GM12878 (cell line): ENCODE measurements around the gene MEIOSIN. TPM values are rescaled to one million over a fixed set of nuclear protein-coding genes. Genes with fewer than 3 reads are reported as not detected.

ENCODE experiments used
- CBX3 ChIP-seq: fragments of 200-600 bp; sonication (generic); IDR thresholded peaks from 2 replicates; pipeline ENCODE4 v1.6.1; 2016; ENCODE audit warnings: low read depth, borderline replicate concordance
- CREB1 ChIP-seq: IDR thresholded peaks from 2 replicates; pipeline ENCODE4 v1.6.1; 2012; ENCODE audit warnings: low read depth, mild to moderate bottlenecking, inconsistent platforms
- CUX1 ChIP-seq: IDR thresholded peaks from 2 replicates; pipeline ENCODE4 v1.6.1; 2012; ENCODE audit warnings: improper control_type of control experiment, low read depth, low read length; ENCODE audit not compliant: insufficient replicate concordance
- IKZF1 ChIP-seq: fragments of 450-650 bp; conservative IDR thresholded peaks from 2 replicates; pipeline ENCODE4 v1.6.1; 2017; ENCODE audit warnings: antibody characterized with exemption, mild to moderate bottlenecking
- JUND ChIP-seq: IDR thresholded peaks from 2 replicates; pipeline ENCODE4 v1.6.1; 2012; ENCODE audit warnings: low read depth, mild to moderate bottlenecking, low read length, improper control_type of control experiment, moderate library complexity
- LARP7 ChIP-seq: fragments of 450-650 bp; IDR thresholded peaks from 2 replicates; pipeline ENCODE4 v1.6.1; 2017; ENCODE audit warnings: mild to moderate bottlenecking
- SIN3A ChIP-seq: IDR thresholded peaks from 2 replicates; pipeline ENCODE4 v1.6.1; 2012; ENCODE audit warnings: low read depth, low read length, improper control_type of control experiment
- ZNF384 ChIP-seq: IDR thresholded peaks from 2 replicates; pipeline ENCODE4 v1.6.1; 2012; ENCODE audit warnings: low read depth, mild to moderate bottlenecking, low read length, improper control_type of control experiment, borderline replicate concordance
- polyA plus RNA-seq, 11 experiments: library from polyadenylated mRNA; depleted of rRNA in 4 of 11; unstranded in 6 of 11; stranded (reverse) in 5 of 11; fragments of >200 nt; fragmentation: Nextera tagmentation in 4 of 11; fragmentation: Illumina TruSeq in 1 of 11; extraction: Ambion mirVana in 4 of 11; extraction: Trizol in 1 of 11; gene quantifications; 1 replicate in 1 of 11; 2 replicates in 10 of 11; pipeline versions ENCODE4 v1.2.1 to v1.2.3, GENCODE V29; 2011 to 2016; ENCODE audit warnings: inconsistent platforms in 2 of 11, missing spikeins in 2 of 11, low read depth in 1 of 11
- total RNA-seq, 4 experiments: library from RNA; depleted of rRNA in 3 of 4; stranded (reverse); fragments of >200 nt in 3 of 4; fragmentation: Illumina TruSeq in 1 of 4; extraction: Trizol in 1 of 4; gene quantifications; 2 replicates each; pipeline versions ENCODE4 v1.2.1 to v1.2.3, GENCODE V29; 2013 to 2021
- TF ChIP-seq, protein P1 (sequence below): fragments of 450-650 bp; IDR thresholded peaks from 2 replicates; pipeline ENCODE4 v1.6.1; 2017; ENCODE audit warnings: antibody characterized with exemption, mild to moderate bottlenecking, moderate library complexity
- TF ChIP-seq, protein P2 (sequence below): IDR thresholded peaks from 2 replicates; pipeline ENCODE4 v1.6.1; 2012; ENCODE audit warnings: low read depth, low read length, improper control_type of control experiment
- TF ChIP-seq, protein P3 (sequence below): IDR thresholded peaks from 2 replicates; pipeline ENCODE4 v1.6.1; 2012; ENCODE audit warnings: low read depth, low read length, improper control_type of control experiment

MEIOSIN gene
- total and polyA plus RNA-seq, 10 of the 15 experiments (the other 5 are each of a cell fraction or from before 2014, with no cell fraction given), result 0.05 to 0.66 (median 0.14) TPM; not detected in 4

DNA sequence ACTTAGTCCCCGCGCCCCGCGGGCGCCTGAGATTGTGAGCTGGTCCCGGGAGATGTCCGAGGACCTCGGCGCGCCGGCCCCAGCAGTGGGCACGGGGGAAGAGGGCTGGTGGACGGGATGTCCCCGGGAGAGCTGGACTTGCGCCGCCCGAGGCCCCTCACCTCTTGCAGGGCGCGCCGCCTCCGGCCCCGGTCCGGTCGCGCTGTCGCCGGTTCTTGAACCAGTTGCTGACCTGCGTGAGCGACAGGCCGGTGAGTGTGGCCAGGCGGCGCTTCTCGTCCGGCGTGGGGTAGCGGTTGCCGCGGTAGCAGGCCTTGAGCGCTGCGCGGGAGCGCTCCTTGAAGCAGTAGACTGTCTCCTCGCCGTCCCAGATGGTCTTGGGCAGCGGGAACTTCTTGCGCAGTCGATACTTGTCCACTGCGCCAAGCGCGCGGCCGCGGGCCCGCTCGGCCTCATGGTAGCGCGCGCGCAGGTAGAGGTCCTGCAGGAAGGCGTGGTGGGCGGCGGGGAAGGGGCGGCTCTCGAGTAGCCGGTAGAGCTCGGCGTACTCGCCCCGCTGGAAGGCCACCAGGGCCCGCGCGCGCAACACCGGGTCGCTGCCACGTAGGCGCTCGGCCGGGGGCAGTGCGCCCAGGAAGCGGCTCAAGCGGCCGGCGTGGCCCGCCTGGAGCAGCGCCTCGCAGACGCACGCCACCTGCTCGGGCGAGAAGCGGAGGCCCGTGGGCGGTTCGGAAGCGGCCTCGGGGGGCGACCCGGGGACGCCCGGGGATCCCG lies 34.8 kb downstream of the MEIOSIN start (continued):
- TF ChIP-seq, protein P1, sequence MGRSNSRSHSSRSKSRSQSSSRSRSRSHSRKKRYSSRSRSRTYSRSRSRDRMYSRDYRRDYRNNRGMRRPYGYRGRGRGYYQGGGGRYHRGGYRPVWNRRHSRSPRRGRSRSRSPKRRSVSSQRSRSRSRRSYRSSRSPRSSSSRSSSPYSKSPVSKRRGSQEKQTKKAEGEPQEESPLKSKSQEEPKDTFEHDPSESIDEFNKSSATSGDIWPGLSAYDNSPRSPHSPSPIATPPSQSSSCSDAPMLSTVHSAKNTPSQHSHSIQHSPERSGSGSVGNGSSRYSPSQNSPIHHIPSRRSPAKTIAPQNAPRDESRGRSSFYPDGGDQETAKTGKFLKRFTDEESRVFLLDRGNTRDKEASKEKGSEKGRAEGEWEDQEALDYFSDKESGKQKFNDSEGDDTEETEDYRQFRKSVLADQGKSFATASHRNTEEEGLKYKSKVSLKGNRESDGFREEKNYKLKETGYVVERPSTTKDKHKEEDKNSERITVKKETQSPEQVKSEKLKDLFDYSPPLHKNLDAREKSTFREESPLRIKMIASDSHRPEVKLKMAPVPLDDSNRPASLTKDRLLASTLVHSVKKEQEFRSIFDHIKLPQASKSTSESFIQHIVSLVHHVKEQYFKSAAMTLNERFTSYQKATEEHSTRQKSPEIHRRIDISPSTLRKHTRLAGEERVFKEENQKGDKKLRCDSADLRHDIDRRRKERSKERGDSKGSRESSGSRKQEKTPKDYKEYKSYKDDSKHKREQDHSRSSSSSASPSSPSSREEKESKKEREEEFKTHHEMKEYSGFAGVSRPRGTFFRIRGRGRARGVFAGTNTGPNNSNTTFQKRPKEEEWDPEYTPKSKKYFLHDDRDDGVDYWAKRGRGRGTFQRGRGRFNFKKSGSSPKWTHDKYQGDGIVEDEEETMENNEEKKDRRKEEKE, result no peak
- TF ChIP-seq IKZF1 (peak; percentile 39), ZNF384 (no peak), LARP7 (peak; percentile 76), CUX1 (no peak), SIN3A (no peak), CREB1 (no peak), JUND (no peak), CBX3 (no peak)
- TF ChIP-seq, protein P2, sequence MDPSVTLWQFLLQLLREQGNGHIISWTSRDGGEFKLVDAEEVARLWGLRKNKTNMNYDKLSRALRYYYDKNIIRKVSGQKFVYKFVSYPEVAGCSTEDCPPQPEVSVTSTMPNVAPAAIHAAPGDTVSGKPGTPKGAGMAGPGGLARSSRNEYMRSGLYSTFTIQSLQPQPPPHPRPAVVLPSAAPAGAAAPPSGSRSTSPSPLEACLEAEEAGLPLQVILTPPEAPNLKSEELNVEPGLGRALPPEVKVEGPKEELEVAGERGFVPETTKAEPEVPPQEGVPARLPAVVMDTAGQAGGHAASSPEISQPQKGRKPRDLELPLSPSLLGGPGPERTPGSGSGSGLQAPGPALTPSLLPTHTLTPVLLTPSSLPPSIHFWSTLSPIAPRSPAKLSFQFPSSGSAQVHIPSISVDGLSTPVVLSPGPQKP, result no peak
- TF ChIP-seq, protein P3, sequence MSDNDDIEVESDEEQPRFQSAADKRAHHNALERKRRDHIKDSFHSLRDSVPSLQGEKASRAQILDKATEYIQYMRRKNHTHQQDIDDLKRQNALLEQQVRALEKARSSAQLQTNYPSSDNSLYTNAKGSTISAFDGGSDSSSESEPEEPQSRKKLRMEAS, result no peak; the same call in 1 of the 2 replicates
